ENCODE results near the gene BRD4.

Gene BRD4

DNA sequence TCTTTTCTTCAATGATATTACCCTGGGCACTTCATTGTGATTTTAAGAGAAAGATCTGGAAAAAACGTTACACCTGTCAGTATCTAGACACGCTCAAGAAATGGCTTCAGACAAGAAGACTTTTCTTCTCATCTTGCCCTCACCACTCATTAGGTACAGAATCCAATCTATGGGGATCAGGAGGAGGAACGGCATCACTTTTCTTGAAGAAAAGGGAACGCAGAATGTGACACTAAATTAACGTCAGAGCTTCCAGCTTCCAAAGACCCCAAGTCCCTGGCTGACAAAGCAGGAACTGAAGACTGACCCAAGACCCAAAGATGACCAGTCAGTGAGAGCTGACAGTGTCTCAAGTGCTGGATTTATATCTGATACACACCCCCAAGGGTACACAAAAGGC lies 48.2 kb downstream of the BRD4 start:
- no peak overlapping the region for H2AFZ ChIP-seq (ENCODE audit: low read length)
- H2AK5ac ChIP-seq (ENCODE audit: low read depth, low read length): no peak overlapping the region
- no peaks in the 10 kb centered on the region for H3K27me3 ChIP-seq (ENCODE audit: control insufficient read depth in 3 of 3, insufficient read depth in 3 of 3, low read depth in 1 of 3, low read length in 3 of 3)
- WGBS, 2 donors (ENCODE audit: extremely low coverage in 2 of 2, insufficient read length in 2 of 2, insufficient replicate concordance in 1 of 2): no CpG with 5 or more reads among the region's 5 CpGs
- H3K27ac ChIP-seq (replicated peaks; ENCODE audit: low read length): no peak overlapping the region
- H3K9me3 ChIP-seq (replicated peaks in 1 of 2; ENCODE audit: control insufficient read depth in 2 of 2, insufficient read depth in 1 of 2, low read depth in 1 of 2, low read length in 2 of 2): no peaks in the 10 kb centered on the region
- no peak overlapping the region for H3K4me2 ChIP-seq (ENCODE audit: insufficient read depth, low read length, poor library complexity, severe bottlenecking)
- no peak overlapping the region for H4K8ac ChIP-seq (ENCODE audit: low read depth, low read length)
- no peak overlapping the region for H2BK5ac ChIP-seq (ENCODE audit: low read length)
- no peak overlapping the region for H3K14ac ChIP-seq (ENCODE audit: low read length)
- H2BK120ac ChIP-seq (ENCODE audit: low read depth, low read length): no peak overlapping the region
- H3K4ac ChIP-seq (ENCODE audit: low read length): no peak overlapping the region
- H3K36me3 ChIP-seq (replicated peaks in 1 of 2; ENCODE audit: control insufficient read depth in 2 of 2, insufficient read depth in 2 of 2, low read length in 2 of 2): peaks cover 0 to 15% of the 10 kb centered on the region in 2 donors
- peaks cover 7% of the 10 kb centered on the region for H3K79me1 ChIP-seq (ENCODE audit: low read depth, low read length)
- H4K91ac ChIP-seq (ENCODE audit: low read depth, low read length, poor library complexity): no peak overlapping the region
- no peak for DNase-seq (ENCODE audit: low spot score)
- H3K18ac ChIP-seq (ENCODE audit: low read length): no peak overlapping the region
- no peak overlapping the region for H3K23ac ChIP-seq (ENCODE audit: low read depth, low read length, poor library complexity)
- no peak overlapping the region for H3K9ac ChIP-seq (ENCODE audit: low read depth, low read length, poor library complexity)
- peaks cover 12 to 45% of the 10 kb centered on the region in 2 donors for H3K4me1 ChIP-seq (ENCODE audit: control insufficient read depth in 2 of 2, insufficient read depth in 1 of 2, low read depth in 1 of 2, low read length in 2 of 2)
- H2BK12ac ChIP-seq (ENCODE audit: low read length): no peak overlapping the region
- H2BK15ac ChIP-seq (ENCODE audit: low read length): no peak overlapping the region
- no peak overlapping the region for H3K4me3 ChIP-seq (ENCODE audit: low read length in 2 of 2)

DNA sequence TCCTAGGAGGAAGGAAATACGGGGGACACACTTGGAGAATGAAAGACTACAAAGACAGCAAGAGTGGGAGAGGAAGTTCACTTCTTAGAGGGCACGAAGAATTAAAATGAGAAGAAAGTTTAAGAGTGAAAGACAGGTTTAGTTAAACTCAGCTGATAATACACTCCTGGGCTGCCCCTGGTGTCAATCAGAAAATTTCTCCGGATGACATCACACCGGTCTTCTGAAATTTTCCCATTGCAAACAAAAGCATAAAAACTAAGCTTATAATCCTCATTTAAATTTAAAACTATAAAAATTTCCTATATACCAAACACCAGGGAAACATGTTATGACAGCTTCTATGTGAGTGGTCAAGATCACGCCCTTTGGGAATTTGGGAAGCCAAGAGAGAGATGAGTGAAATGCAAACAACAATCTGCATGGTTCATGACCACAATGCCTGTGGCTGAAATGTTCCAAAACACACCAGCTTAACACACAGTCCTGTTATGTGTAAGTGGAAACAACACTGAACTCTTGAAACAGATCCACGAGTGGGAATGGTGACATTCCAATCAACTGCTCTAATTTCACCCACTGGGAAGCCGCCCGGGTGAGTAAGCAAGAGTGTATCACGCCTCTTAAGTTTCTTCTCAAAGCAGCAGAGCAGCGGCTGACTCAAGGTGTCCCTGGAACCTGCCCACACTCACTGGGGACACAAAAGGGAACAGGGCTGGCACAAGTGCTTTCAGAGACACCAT lies 49.0 kb downstream of the BRD4 start:
- no peak overlapping the region for H2BK120ac ChIP-seq (ENCODE audit: low read depth, low read length)
- no peak overlapping the region for H3K4me3 ChIP-seq (ENCODE audit: low read length in 2 of 2)
- H3K27ac ChIP-seq (replicated peaks; ENCODE audit: low read length): no peak overlapping the region
- no peaks in the 10 kb centered on the region for H3K9me3 ChIP-seq (replicated peaks in 1 of 2; ENCODE audit: control insufficient read depth in 2 of 2, insufficient read depth in 1 of 2, low read depth in 1 of 2, low read length in 2 of 2)
- no peaks in the 10 kb centered on the region for H3K27me3 ChIP-seq (ENCODE audit: control insufficient read depth in 3 of 3, insufficient read depth in 3 of 3, low read depth in 1 of 3, low read length in 3 of 3)
- H2BK15ac ChIP-seq (ENCODE audit: low read length): no peak overlapping the region
- no peak overlapping the region for H4K8ac ChIP-seq (ENCODE audit: low read depth, low read length)
- H3K18ac ChIP-seq (ENCODE audit: low read length): no peak overlapping the region
- no peak overlapping the region for H3K9ac ChIP-seq (ENCODE audit: low read depth, low read length, poor library complexity)
- H3K4me2 ChIP-seq (ENCODE audit: insufficient read depth, low read length, poor library complexity, severe bottlenecking): no peak overlapping the region
- H3K23ac ChIP-seq (ENCODE audit: low read depth, low read length, poor library complexity): no peak overlapping the region
- peaks cover 7% of the 10 kb centered on the region for H3K79me1 ChIP-seq (ENCODE audit: low read depth, low read length)
- no peak overlapping the region for H2AFZ ChIP-seq (ENCODE audit: low read length)
- H2AK5ac ChIP-seq (ENCODE audit: low read depth, low read length): no peak overlapping the region
- DNase-seq (ENCODE audit: low spot score): no peak
- H3K4ac ChIP-seq (ENCODE audit: low read length): no peak overlapping the region
- peaks cover 12 to 40% of the 10 kb centered on the region in 2 donors for H3K4me1 ChIP-seq (ENCODE audit: control insufficient read depth in 2 of 2, insufficient read depth in 1 of 2, low read depth in 1 of 2, low read length in 2 of 2)
- H3K36me3 ChIP-seq (replicated peaks in 1 of 2; ENCODE audit: control insufficient read depth in 2 of 2, insufficient read depth in 2 of 2, low read length in 2 of 2): peaks cover 0 to 15% of the 10 kb centered on the region in 2 donors
- H2BK5ac ChIP-seq (ENCODE audit: low read length): no peak overlapping the region
- H2BK12ac ChIP-seq (ENCODE audit: low read length): no peak overlapping the region
- H3K14ac ChIP-seq (ENCODE audit: low read length): no peak overlapping the region
- no CpG with 5 or more reads among the region's 10 CpGs for WGBS, 2 donors (ENCODE audit: extremely low coverage in 2 of 2, insufficient read length in 2 of 2, insufficient replicate concordance in 1 of 2)
- no peak overlapping the region for H4K91ac ChIP-seq (ENCODE audit: low read depth, low read length, poor library complexity)

DNA sequence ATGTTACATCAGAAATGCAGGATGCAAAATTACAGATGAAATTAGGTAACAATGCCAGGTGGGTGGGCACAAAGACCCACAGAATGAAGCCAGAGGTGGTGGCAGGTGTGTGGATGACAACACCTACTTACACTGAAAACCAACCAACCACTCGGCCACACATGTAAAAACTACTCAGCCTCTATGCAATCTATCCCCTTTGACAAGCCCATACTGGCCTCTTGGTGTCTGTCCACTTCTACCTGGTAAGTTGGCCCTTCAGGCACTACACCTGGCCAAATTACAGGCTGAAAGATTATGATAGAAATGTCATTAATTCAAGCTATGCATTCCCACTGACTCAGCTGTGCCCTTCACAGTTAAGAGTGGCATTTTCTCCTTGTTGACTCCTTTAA lies 50.0 kb downstream of the BRD4 start:
- H3K27ac ChIP-seq (replicated peaks; ENCODE audit: low read length): peak overlapping the region; percentile 16
- H3K18ac ChIP-seq (ENCODE audit: low read length): no peak overlapping the region
- no peak overlapping the region for H4K8ac ChIP-seq (ENCODE audit: low read depth, low read length)
- H3K23ac ChIP-seq (ENCODE audit: low read depth, low read length, poor library complexity): no peak overlapping the region
- H2AFZ ChIP-seq (ENCODE audit: low read length): no peak overlapping the region
- H2BK15ac ChIP-seq (ENCODE audit: low read length): no peak overlapping the region
- H3K4me2 ChIP-seq (ENCODE audit: insufficient read depth, low read length, poor library complexity, severe bottlenecking): no peak overlapping the region
- H3K27me3 ChIP-seq (ENCODE audit: control insufficient read depth in 3 of 3, insufficient read depth in 3 of 3, low read depth in 1 of 3, low read length in 3 of 3): no peaks in the 10 kb centered on the region
- H2BK120ac ChIP-seq (ENCODE audit: low read depth, low read length): no peak overlapping the region
- H3K79me1 ChIP-seq (ENCODE audit: low read depth, low read length): peaks cover 9% of the 10 kb centered on the region
- H2AK5ac ChIP-seq (ENCODE audit: low read depth, low read length): no peak overlapping the region
- H2BK5ac ChIP-seq (ENCODE audit: low read length): no peak overlapping the region
- H3K14ac ChIP-seq (ENCODE audit: low read length): no peak overlapping the region
- H3K4me1 ChIP-seq (ENCODE audit: control insufficient read depth in 2 of 2, insufficient read depth in 1 of 2, low read depth in 1 of 2, low read length in 2 of 2): peaks cover 12 to 40% of the 10 kb centered on the region in 2 donors
- H3K4me3 ChIP-seq (ENCODE audit: low read length in 2 of 2): no peak overlapping the region
- no peaks in the 10 kb centered on the region for H3K9me3 ChIP-seq (replicated peaks in 1 of 2; ENCODE audit: control insufficient read depth in 2 of 2, insufficient read depth in 1 of 2, low read depth in 1 of 2, low read length in 2 of 2)
- peaks cover 0 to 9% of the 10 kb centered on the region in 2 donors for H3K36me3 ChIP-seq (replicated peaks in 1 of 2; ENCODE audit: control insufficient read depth in 2 of 2, insufficient read depth in 2 of 2, low read length in 2 of 2)
- no peak for DNase-seq (ENCODE audit: low spot score)
- H4K91ac ChIP-seq (ENCODE audit: low read depth, low read length, poor library complexity): no peak overlapping the region
- no peak overlapping the region for H2BK12ac ChIP-seq (ENCODE audit: low read length)
- WGBS, 2 donors (ENCODE audit: extremely low coverage in 2 of 2, insufficient read length in 2 of 2, insufficient replicate concordance in 1 of 2): no CpG with 5 or more reads among the region's 1 CpG
- no peak overlapping the region for H3K9ac ChIP-seq (ENCODE audit: low read depth, low read length, poor library complexity)
- no peak overlapping the region for H3K4ac ChIP-seq (ENCODE audit: low read length)

DNA sequence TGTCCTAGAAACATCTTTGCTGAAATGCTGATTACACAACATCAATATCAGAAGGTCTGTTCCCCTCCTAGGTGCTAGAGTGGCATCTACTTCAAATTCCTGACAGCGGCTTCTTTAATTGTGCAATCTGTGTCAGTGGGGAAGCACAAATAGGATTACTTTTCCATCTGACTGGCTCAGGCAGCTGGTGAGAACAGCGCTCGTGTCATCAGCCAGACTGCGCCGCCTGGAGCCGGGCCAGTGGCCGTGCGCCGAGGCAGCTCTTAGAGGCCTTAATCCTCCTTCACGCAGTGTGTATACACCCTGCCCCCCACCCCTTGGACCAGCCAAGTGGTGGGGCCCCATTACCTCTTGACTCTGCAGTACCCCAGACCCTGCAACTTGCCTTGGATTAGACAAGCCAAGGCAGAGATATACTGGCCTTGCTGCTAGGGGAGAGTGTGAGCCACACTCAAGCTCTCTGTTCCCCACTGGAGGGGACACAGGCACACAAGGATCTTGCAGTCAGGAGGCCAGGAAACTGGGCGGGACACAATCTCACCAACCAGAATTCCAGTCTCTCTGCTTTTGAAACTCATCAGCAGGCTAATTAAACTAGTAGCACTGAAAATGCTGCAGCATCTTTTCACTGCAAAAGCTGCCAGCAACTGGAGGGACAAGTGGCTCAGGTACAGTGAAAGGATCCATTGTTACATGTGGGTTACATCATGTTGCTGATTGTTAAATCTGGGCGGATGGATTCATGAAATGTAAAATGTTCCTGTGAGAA lies 51.2 kb downstream of the BRD4 start:
- WGBS, 2 donors (ENCODE audit: extremely low coverage in 2 of 2, insufficient read length in 2 of 2, insufficient replicate concordance in 1 of 2): no CpG with 5 or more reads among the region's 12 CpGs
- peak overlapping the region; percentile 53 for H3K4me2 ChIP-seq (ENCODE audit: insufficient read depth, low read length, poor library complexity, severe bottlenecking)
- H4K91ac ChIP-seq (ENCODE audit: low read depth, low read length, poor library complexity): no peak overlapping the region
- peaks cover 12 to 42% of the 10 kb centered on the region in 2 donors for H3K4me1 ChIP-seq (ENCODE audit: control insufficient read depth in 2 of 2, insufficient read depth in 1 of 2, low read depth in 1 of 2, low read length in 2 of 2)
- peak; percentile 81 for DNase-seq (ENCODE audit: low spot score)
- H3K4ac ChIP-seq (ENCODE audit: low read length): no peak overlapping the region
- H3K9me3 ChIP-seq (replicated peaks in 1 of 2; ENCODE audit: control insufficient read depth in 2 of 2, insufficient read depth in 1 of 2, low read depth in 1 of 2, low read length in 2 of 2): no peaks in the 10 kb centered on the region
- H2AFZ ChIP-seq (ENCODE audit: low read length): no peak overlapping the region
- H4K8ac ChIP-seq (ENCODE audit: low read depth, low read length): no peak overlapping the region
- H3K4me3 ChIP-seq (ENCODE audit: low read length in 2 of 2): no peak overlapping the region
- H2BK12ac ChIP-seq (ENCODE audit: low read length): no peak overlapping the region
- no peak overlapping the region for H3K9ac ChIP-seq (ENCODE audit: low read depth, low read length, poor library complexity)
- no peak overlapping the region for H3K23ac ChIP-seq (ENCODE audit: low read depth, low read length, poor library complexity)
- H3K36me3 ChIP-seq (replicated peaks in 1 of 2; ENCODE audit: control insufficient read depth in 2 of 2, insufficient read depth in 2 of 2, low read length in 2 of 2): peaks cover 2 to 17% of the 10 kb centered on the region in 2 donors
- H3K79me1 ChIP-seq (ENCODE audit: low read depth, low read length): peaks cover 13% of the 10 kb centered on the region
- H3K27me3 ChIP-seq (ENCODE audit: control insufficient read depth in 3 of 3, insufficient read depth in 3 of 3, low read depth in 1 of 3, low read length in 3 of 3): no peaks in the 10 kb centered on the region
- H2AK5ac ChIP-seq (ENCODE audit: low read depth, low read length): no peak overlapping the region
- no peak overlapping the region for H2BK5ac ChIP-seq (ENCODE audit: low read length)
- H2BK120ac ChIP-seq (ENCODE audit: low read depth, low read length): no peak overlapping the region
- H3K18ac ChIP-seq (ENCODE audit: low read length): peak overlapping the region; percentile 46
- H2BK15ac ChIP-seq (ENCODE audit: low read length): no peak overlapping the region
- peak overlapping the region; percentile 88 for H3K27ac ChIP-seq (replicated peaks; ENCODE audit: low read length)
- no peak overlapping the region for H3K14ac ChIP-seq (ENCODE audit: low read length)
